Measurements from ENCODE around the gene MICALL1.

- TF ChIP-seq, protein P1, sequence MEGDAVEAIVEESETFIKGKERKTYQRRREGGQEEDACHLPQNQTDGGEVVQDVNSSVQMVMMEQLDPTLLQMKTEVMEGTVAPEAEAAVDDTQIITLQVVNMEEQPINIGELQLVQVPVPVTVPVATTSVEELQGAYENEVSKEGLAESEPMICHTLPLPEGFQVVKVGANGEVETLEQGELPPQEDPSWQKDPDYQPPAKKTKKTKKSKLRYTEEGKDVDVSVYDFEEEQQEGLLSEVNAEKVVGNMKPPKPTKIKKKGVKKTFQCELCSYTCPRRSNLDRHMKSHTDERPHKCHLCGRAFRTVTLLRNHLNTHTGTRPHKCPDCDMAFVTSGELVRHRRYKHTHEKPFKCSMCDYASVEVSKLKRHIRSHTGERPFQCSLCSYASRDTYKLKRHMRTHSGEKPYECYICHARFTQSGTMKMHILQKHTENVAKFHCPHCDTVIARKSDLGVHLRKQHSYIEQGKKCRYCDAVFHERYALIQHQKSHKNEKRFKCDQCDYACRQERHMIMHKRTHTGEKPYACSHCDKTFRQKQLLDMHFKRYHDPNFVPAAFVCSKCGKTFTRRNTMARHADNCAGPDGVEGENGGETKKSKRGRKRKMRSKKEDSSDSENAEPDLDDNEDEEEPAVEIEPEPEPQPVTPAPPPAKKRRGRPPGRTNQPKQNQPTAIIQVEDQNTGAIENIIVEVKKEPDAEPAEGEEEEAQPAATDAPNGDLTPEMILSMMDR (IDR thresholded peaks at IDR 0.05; ENCODE audit: borderline replicate concordance, extremely low read depth, low read length, poor library complexity, severe bottlenecking): no peak
- no peak for TF ChIP-seq EZH2 (IDR thresholded peaks at IDR 0.05; ENCODE audit: borderline replicate concordance, low read depth, low read length, severe bottlenecking)
These were observed 18.3 kb upstream of the MICALL1 start for GRCh38 chr22:37887584-37888378.
